OCI-LY7 (cell line): Measurements from ENCODE around the gene COL9A3. TPM values are rescaled to one million over a fixed set of nuclear protein-coding genes. Genes with fewer than 3 reads are reported as not detected.

ENCODE experiments used
- BruUV-seq: library from RNA; stranded (reverse); fragments of 400-500 nt; replicated peaks from 2 replicates; lab custom pipeline; 2021; lab: Mats Ljungman, UMichigan
- CTCF ChIA-PET: fragments of 300-600 bp; sonication (Branson Sonifier 250); formaldehyde crosslinking; loops from one replicate; lab custom pipeline; 2022; ENCODE audit warnings: antibody characterized with exemption; ENCODE audit not compliant: unreplicated experiment; lab: Charles Lee
- POLR2A ChIA-PET: fragments of 300-600 bp; sonication (Branson Sonifier 250); formaldehyde crosslinking; loops from one replicate; lab custom pipeline; 2022; ENCODE audit warnings: antibody characterized with exemption; lab: Charles Lee
- DNase-seq: peaks from one replicate; pipeline ENCODE4 v3.0.0-alpha.2; 2015; ENCODE audit warnings: low spot score
- H2AFZ ChIP-seq: fragments of 200-600 bp; sonication (generic), shearing (Covaris generic); 2 replicates; pipeline ENCODE4 v1.6.1; 2014; ENCODE audit warnings: mild to moderate bottlenecking, antibody characterized with exemption, low read length, moderate library complexity
- H3K27ac ChIP-seq: fragments of 200-600 bp; sonication (generic); 2 replicates; pipeline ENCODE4 v1.5.1; 2014; ENCODE audit warnings: mixed run types, low read depth, mild to moderate bottlenecking, moderate library complexity, low read length, inconsistent platforms; ENCODE audit not compliant: poor library complexity, severe bottlenecking
- H3K36me3 ChIP-seq: fragments of 200-600 bp; sonication (generic); 2 replicates; pipeline ENCODE4 v1.6.1; 2014; ENCODE audit warnings: mild to moderate bottlenecking, antibody characterized with exemption, low read length, moderate library complexity, mixed read lengths; ENCODE audit not compliant: insufficient read depth
- H3K4me1 ChIP-seq: fragments of 200-600 bp; sonication (generic); 2 replicates; pipeline ENCODE4 v1.5.1; 2014; ENCODE audit warnings: mild to moderate bottlenecking, low read length; ENCODE audit not compliant: insufficient read depth, poor library complexity, severe bottlenecking
- H3K4me2 ChIP-seq: fragments of 200-600 bp; sonication (generic); 2 replicates; pipeline ENCODE4 v1.6.1; 2014; ENCODE audit warnings: mild to moderate bottlenecking, low read length
- H3K4me3 ChIP-seq: fragments of 200-600 bp; sonication (generic); 2 replicates; pipeline ENCODE4 v1.5.1; 2014; ENCODE audit warnings: mild to moderate bottlenecking, low read depth, low read length; ENCODE audit not compliant: poor library complexity, severe bottlenecking
- H3K79me2 ChIP-seq: fragments of 200-600 bp; sonication (generic); 2 replicates; pipeline ENCODE4 v1.6.1; 2016; ENCODE audit warnings: low read depth, mild to moderate bottlenecking, low read length, moderate library complexity, mixed read lengths; ENCODE audit not compliant: insufficient read depth
- H3K9me2 ChIP-seq: fragments of 200-600 bp; sonication (generic); 2 replicates; pipeline ENCODE4 v1.6.1; 2016; ENCODE audit warnings: mild to moderate bottlenecking, low read length, mixed read lengths; ENCODE audit not compliant: insufficient read depth
- H3K9me3 ChIP-seq: fragments of 200-600 bp; sonication (generic); 2 replicates; pipeline ENCODE4 v1.6.1; 2014; ENCODE audit warnings: mild to moderate bottlenecking, mixed run types, low read length, mixed read lengths
- H4K20me1 ChIP-seq: fragments of 200-600 bp; sonication (generic); 2 replicates; pipeline ENCODE4 v1.6.1; 2014; ENCODE audit warnings: mild to moderate bottlenecking, antibody characterized with exemption, low read length, moderate library complexity, mixed read lengths; ENCODE audit not compliant: insufficient read depth
- EZH2phosphoT487 ChIP-seq: fragments of 200-600 bp; sonication (generic); IDR thresholded peaks from 2 replicates; pipeline ENCODE4 v1.6.1; 2018; ENCODE audit warnings: low read depth, borderline replicate concordance, mild to moderate bottlenecking, mixed run types, antibody characterized with exemption, low read length, moderate library complexity, mixed read lengths
- intact Hi-C: fragments of 100-400 bp; cut with micrococcal nuclease; formaldehyde crosslinking; loops from one replicate; pipeline ENCODE4 v1.10.0; 2022; ENCODE audit not compliant: unreplicated experiment
- total RNA-seq, 2 experiments: library from RNA; depleted of rRNA in 1 of 2; stranded (reverse); fragments of >200 nt in 1 of 2; shearing (Covaris generic) in 1 of 2; gene quantifications; 2 replicates each; pipeline ENCODE4 v1.2.3, GENCODE V29; 2014 to 2022
- TF ChIP-seq, protein P1 (sequence below): fragments of 200-600 bp; sonication (generic); conservative IDR thresholded peaks from 2 replicates; pipeline ENCODE4 v1.5.1; 2014; ENCODE audit warnings: mild to moderate bottlenecking, antibody characterized with exemption, low read length, moderate library complexity, mixed read lengths

COL9A3 gene
- total RNA-seq, 2 experiments from 2014 or later: 1.7 to 5.2 TPM

DNA sequence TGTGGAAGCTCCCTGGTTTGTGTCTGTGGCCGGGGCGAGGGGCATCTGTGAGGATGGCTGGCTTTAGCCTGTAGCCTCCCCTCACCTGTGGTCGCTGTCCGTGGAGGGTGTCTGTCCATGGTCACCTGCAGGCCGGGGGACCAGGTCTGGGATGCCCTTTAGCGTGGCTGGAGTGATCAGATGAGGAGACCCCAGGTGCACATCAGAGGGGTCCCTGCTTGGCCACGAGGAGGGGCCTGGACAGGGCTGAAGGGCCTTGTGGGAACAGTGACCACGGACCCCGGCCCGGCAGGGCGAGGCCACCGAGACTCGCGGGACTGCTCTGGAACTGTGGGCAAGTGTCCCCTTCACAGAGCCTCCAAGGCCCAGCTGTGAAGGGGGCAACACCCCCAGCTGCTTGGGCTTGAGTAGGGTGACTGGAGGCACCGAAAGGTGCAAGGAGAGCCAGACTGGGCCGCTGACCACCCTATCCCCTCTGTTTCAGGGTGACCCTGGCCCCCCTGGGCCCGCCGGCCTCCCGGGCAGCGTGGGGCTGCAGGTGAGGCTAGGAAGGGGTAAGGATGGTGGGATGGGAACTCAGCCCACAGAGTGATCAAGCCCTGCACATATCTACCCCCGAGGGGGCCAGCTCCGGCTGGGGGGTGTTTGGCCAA is 8.6 kb downstream of the COL9A3 start:
- peaks cover 7% of the 10 kb centered on the region for H3K4me1 ChIP-seq
- ChIA-PET CTCF (no interaction called here), POLR2A (no interaction called here)
- H3K9me3 ChIP-seq: no peaks in the 10 kb centered on the region
- H3K36me3 ChIP-seq: no peaks in the 10 kb centered on the region
- H3K79me2 ChIP-seq: no peaks in the 10 kb centered on the region
- no TSS peak for BruUV-seq
- H2AFZ ChIP-seq: no peak overlapping the region
- H3K4me3 ChIP-seq: no peak overlapping the region
- TF ChIP-seq, protein P1, sequence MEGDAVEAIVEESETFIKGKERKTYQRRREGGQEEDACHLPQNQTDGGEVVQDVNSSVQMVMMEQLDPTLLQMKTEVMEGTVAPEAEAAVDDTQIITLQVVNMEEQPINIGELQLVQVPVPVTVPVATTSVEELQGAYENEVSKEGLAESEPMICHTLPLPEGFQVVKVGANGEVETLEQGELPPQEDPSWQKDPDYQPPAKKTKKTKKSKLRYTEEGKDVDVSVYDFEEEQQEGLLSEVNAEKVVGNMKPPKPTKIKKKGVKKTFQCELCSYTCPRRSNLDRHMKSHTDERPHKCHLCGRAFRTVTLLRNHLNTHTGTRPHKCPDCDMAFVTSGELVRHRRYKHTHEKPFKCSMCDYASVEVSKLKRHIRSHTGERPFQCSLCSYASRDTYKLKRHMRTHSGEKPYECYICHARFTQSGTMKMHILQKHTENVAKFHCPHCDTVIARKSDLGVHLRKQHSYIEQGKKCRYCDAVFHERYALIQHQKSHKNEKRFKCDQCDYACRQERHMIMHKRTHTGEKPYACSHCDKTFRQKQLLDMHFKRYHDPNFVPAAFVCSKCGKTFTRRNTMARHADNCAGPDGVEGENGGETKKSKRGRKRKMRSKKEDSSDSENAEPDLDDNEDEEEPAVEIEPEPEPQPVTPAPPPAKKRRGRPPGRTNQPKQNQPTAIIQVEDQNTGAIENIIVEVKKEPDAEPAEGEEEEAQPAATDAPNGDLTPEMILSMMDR: no peak
- TF ChIP-seq EZH2phosphoT487: no peak
- DNase-seq: no peak
- no peaks in the 10 kb centered on the region for H4K20me1 ChIP-seq
- intact Hi-C loops: no loop called here
- no peak overlapping the region for H3K27ac ChIP-seq
- H3K9me2 ChIP-seq: no peaks in the 10 kb centered on the region
- H3K4me2 ChIP-seq: no peak overlapping the region; the same call in 1 of the 2 replicates

DNA sequence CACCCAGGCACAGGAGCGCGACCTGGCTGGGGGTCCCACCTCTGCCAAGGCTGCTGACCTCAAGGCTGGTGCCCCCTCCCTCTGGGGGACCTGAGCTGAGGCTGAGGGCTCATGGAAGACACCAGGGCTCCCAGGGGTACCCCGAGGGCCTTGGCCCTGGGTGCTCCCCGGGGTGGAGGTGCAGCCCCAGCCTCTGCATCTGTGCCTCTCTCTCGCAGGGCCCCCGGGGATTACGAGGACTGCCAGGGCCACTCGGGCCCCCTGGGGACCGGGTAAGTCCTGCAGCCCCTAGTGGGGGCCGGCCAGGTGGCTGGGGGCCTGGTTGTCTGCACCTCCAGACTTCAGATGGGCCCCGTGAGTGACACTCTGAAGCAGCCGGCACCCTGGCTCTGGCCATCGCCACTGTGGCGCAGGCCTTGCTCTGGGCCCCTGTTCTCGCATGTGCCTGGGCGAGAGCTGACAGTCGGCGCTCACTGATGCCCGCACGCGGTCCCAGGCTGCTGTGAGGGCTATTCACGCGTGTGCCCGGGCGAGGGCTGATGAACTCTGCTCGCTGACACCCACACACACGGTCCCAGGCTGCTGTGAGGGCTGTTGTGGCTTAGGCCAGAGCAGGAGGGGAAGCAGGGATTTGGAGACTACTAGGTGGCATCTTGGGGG is 9.3 kb downstream of the COL9A3 start:
- Histone ChIP-seq H4K20me1 (no peaks in the 10 kb centered on the region), H3K79me2 (no peaks in the 10 kb centered on the region), H2AFZ (no peak overlapping the region), H3K4me2 (no peak overlapping the region), H3K4me3 (no peak overlapping the region), H3K4me1 (peaks cover 7% of the 10 kb centered on the region), H3K9me3 (no peaks in the 10 kb centered on the region), H3K27ac (no peak overlapping the region), H3K36me3 (no peaks in the 10 kb centered on the region), H3K9me2 (no peaks in the 10 kb centered on the region)
- BruUV-seq: no TSS peak
- no peak for DNase-seq
- ChIA-PET POLR2A (no interaction called here), CTCF (no interaction called here)
- intact Hi-C loops: no loop called here
- TF ChIP-seq, protein P1: no peak
- no peak for TF ChIP-seq EZH2phosphoT487
